ENCODE measurements around the gene NDC80. TPM values are rescaled to one million over a fixed set of nuclear protein-coding genes. Genes with fewer than 3 reads are reported as not detected.

The NDC80 gene
- total and polyA plus RNA-seq, 9 of the 15 experiments (the other 6 are each of a cell fraction or from before 2014, with no cell fraction given): 65.2 to 97.9 (median 83.3) TPM

GRCh38 chr18:2641638-2642037, 70.3 kb downstream of the NDC80 start:
- H4K20me1 ChIP-seq (replicated peaks; ENCODE audit: control insufficient read depth, insufficient read depth, low read length): no peaks in the 10 kb centered on the region
- H3K4me3 ChIP-seq: no peak overlapping the region
- no peaks in the 10 kb centered on the region for H3K79me2 ChIP-seq (ENCODE audit: control insufficient read depth, insufficient read depth, low read length)
- no peak overlapping the region for H3K9ac ChIP-seq (ENCODE audit: insufficient read depth in 1 of 2, low read depth in 2 of 2, low read length in 2 of 2)
- TF ChIP-seq TSHZ1 (CRISPR knock-in tag; IDR thresholded peaks at IDR 0.05) (no peak), ETV1 (tag; conservative IDR thresholded peaks at IDR 0.05; ENCODE audit: low read depth) (no peak), ETS1 (conservative IDR thresholded peaks at IDR 0.05; ENCODE audit: control insufficient read depth, low read depth, low read length) (no peak), ZNF316 (IDR thresholded peaks at IDR 0.05) (no peak), NR0B1 (IDR thresholded peaks at IDR 0.05; ENCODE audit: partially characterized antibody) (no peak), PTTG1 (tag; IDR thresholded peaks at IDR 0.05; ENCODE audit: low read depth) (no peak), CEBPG (CRISPR knock-in tag; IDR thresholded peaks at IDR 0.05) (no peak), CEBPG (tag; conservative IDR thresholded peaks at IDR 0.05 in 1 of 2, IDR thresholded peaks at IDR 0.05 in 1 of 2) (no peak), ESRRB (CRISPR knock-in tag; IDR thresholded peaks at IDR 0.05; ENCODE audit: borderline replicate concordance) (no peak), ELF2 (CRISPR knock-in tag; IDR thresholded peaks at IDR 0.05) (no peak), DNMT1 (IDR thresholded peaks at IDR 0.05) (no peak)
- 10% methylated on average over 2 of the region's 2 CpGs for WGBS (ENCODE audit: insufficient coverage, low coverage, missing lambda C conversion rate)
- no peak overlapping the region for H3K27ac ChIP-seq (ENCODE audit: extremely low read depth, low read depth, low read length)
- intact Hi-C loops (cut with micrococcal nuclease) (no loop called here), in situ Hi-C loops (cut with MboI) (no loop called here)
- H3K4me1 ChIP-seq (replicated peaks in 1 of 2; ENCODE audit: control insufficient read depth in 2 of 2, insufficient read depth in 2 of 2, low read length in 2 of 2): no peaks in the 10 kb centered on the region
- DNase-seq (ENCODE audit: extremely low read depth in 1 of 4, low spot score in 3 of 4): peak in 1 of 4 experiments; percentile 7
- H3K4me2 ChIP-seq (ENCODE audit: insufficient read depth, low read length): no peak overlapping the region
- FAIRE-seq: no peak
- H3K9me1 ChIP-seq (ENCODE audit: control insufficient read depth, insufficient read depth, low read length): no peaks in the 10 kb centered on the region
- H3K27me3 ChIP-seq (ENCODE audit: control insufficient read depth in 2 of 2, insufficient read depth in 2 of 2, low read length in 2 of 2): 0 out of 5 replicates have a peak, but pooled peaks cover 0 to 4% of the 10 kb centered on the region in 2 experiments
- no peaks in the 10 kb centered on the region for H3K36me3 ChIP-seq (ENCODE audit: control insufficient read depth, insufficient read depth, low read length)
- BruUV-seq (replicated peaks): no TSS peak
- H3K9me3 ChIP-seq (replicated peaks; ENCODE audit: control insufficient read depth, insufficient read depth, low read depth, low read length): no peaks in the 10 kb centered on the region
- ATAC-seq: no peak
- no peak overlapping the region for H2AFZ ChIP-seq (ENCODE audit: low read depth, low read length)
- ChIA-PET POLR2A (interaction anchor here (0.7 to 3.3 kb wide), 3 partner anchors 12 to 20 kb away, joined by 4 to 13 read pairs (median 4); partner anchors contain the start of gene SMCHD1), CTCF (ENCODE audit: low intra/inter-chr PET ratio) (interaction anchor here (0.7 kb wide), 1 partner anchor 215 kb away, joined by 6 read pairs; no protein-coding TSS in a partner anchor)

Data from K562 (cell line).